HEK293T (cell line): Measurements from ENCODE around the gene TES.

Experiments
- CTCF ChIA-PET: fragments of 350-600 bp; formaldehyde crosslinking; extraction: SDS; loops from one replicate; lab custom pipeline; 2021; ENCODE audit warnings: antibody characterized with exemption, inconsistent platforms; lab: Yijun Ruan, JAX
- POLR2A ChIA-PET: fragments of 350-600 bp; formaldehyde crosslinking; extraction: SDS; loops from one replicate; lab custom pipeline; 2020; ENCODE audit warnings: antibody characterized with exemption, inconsistent platforms; lab: Yijun Ruan, JAX
- DNase-seq: peaks from one replicate; pipeline ENCODE4 v3.0.0; 2012; ENCODE audit warnings: mixed read lengths; ENCODE audit errors: extremely low spot score
- ARNT ChIP-seq: fragments of 450-650 bp; IDR thresholded peaks from 2 replicates; pipeline ENCODE4 v1.6.1; 2017; ENCODE audit warnings: mild to moderate bottlenecking
- BHLHE40 ChIP-seq: fragments of 450-650 bp; IDR thresholded peaks from 2 replicates; pipeline ENCODE4 v1.6.1; 2016; ENCODE audit warnings: mild to moderate bottlenecking, moderate library complexity, borderline replicate concordance
- CTBP1 ChIP-seq: fragments of 450-650 bp; IDR thresholded peaks from 2 replicates; pipeline ENCODE4 v1.6.1; 2016; ENCODE audit warnings: borderline replicate concordance
- ELF4 ChIP-seq: fragments of 450-650 bp; IDR thresholded peaks from 2 replicates; pipeline ENCODE4 v1.6.1; 2017; ENCODE audit warnings: antibody characterized with exemption
- FOXA1 ChIP-seq: fragments of 450-650 bp; IDR thresholded peaks from 2 replicates; pipeline ENCODE4 v1.6.1; 2016; ENCODE audit warnings: mild to moderate bottlenecking
- FOXK2 ChIP-seq: fragments of 450-650 bp; IDR thresholded peaks from 2 replicates; pipeline ENCODE4 v1.6.1; 2016; ENCODE audit warnings: mild to moderate bottlenecking
- FOXM1 ChIP-seq: fragments of 450-650 bp; IDR thresholded peaks from 2 replicates; pipeline ENCODE4 v1.6.1; 2017; ENCODE audit warnings: mild to moderate bottlenecking, borderline replicate concordance
- HDGF ChIP-seq: fragments of 450-650 bp; IDR thresholded peaks from 2 replicates; pipeline ENCODE4 v1.6.1; 2017; ENCODE audit warnings: antibody characterized with exemption, borderline replicate concordance
- L3MBTL2 ChIP-seq: fragments of 450-650 bp; conservative IDR thresholded peaks from 2 replicates; pipeline ENCODE4 v1.6.1; 2016; ENCODE audit warnings: mild to moderate bottlenecking
- LEF1 ChIP-seq: fragments of 450-650 bp; IDR thresholded peaks from 2 replicates; pipeline ENCODE4 v1.6.1; 2017; ENCODE audit warnings: mild to moderate bottlenecking, borderline replicate concordance
- NFRKB ChIP-seq: fragments of 450-650 bp; IDR thresholded peaks from 2 replicates; pipeline ENCODE4 v1.6.1; 2016; ENCODE audit warnings: mild to moderate bottlenecking, moderate library complexity
- SP1 ChIP-seq: fragments of 450-650 bp; IDR thresholded peaks from 2 replicates; pipeline ENCODE4 v1.6.1; 2017
- SUZ12 ChIP-seq: fragments of 450-650 bp; IDR thresholded peaks from 2 replicates; pipeline ENCODE4 v1.6.1; 2016; ENCODE audit warnings: mild to moderate bottlenecking
- TARDBP ChIP-seq: fragments of 450-650 bp; IDR thresholded peaks from 2 replicates; pipeline ENCODE4 v1.6.1; 2016
- ZNF384 ChIP-seq: fragments of 450-650 bp; IDR thresholded peaks from 2 replicates; pipeline ENCODE4 v1.6.1; 2016
- TF ChIP-seq, protein P1 (sequence below): fragments of 450-650 bp; IDR thresholded peaks from 2 replicates; pipeline ENCODE4 v1.6.1; 2016

TES gene

DNA sequence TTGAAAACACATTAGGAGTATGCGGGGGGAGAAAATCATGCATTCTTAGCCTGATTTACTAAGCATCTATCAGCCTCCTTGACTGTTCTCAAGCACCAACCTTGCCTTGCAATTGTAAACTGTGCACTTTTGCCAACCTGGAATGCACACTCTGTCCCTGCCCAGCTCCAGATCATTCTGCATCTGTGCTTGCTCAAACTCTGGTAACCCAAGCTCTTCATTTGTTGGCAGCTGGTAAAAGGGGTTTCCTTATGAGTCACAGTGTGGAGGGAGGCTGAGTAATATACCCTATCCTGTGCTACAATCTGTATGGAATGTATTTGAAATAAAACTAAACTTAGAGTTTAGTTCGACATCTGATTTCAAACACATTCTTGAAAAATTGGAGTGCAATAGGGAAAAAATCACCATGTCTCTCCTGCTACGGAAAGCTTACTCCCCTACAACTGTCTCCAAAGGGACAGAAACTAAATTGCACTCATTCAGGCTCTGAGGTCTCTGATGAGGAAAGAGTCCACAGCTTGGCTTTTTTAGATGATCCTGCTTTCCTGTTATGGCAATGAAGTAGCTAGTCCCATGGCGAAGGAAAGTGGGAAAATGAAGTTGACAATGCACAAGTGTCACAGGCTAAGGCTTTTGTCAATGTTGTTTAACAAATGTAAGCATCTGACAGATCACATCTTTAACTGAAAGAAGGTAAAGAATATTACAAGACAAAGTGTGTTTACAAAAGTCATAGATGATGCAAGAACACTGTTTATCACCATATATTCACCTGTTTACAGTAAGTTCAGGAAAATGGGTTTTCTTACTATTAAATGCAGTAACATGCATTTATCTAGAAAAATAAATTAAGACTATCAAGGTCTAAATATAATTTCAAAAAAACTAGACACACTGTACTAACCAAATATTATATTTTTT lies 61.9 kb downstream of the TES start:
- DNase-seq: no peak
- ChIA-PET CTCF (interaction anchor here (0.7 kb wide), 1 partner anchor 14 kb away, joined by 5 read pairs; no protein-coding TSS in a partner anchor), POLR2A (no interaction called here)
- no peak for TF ChIP-seq ELF4
- no peak for TF ChIP-seq SP1
- no peak for TF ChIP-seq HDGF
- TF ChIP-seq BHLHE40: no peak
- TF ChIP-seq TARDBP: no peak
- no peak for TF ChIP-seq CTBP1
- TF ChIP-seq FOXA1: no peak
- no peak for TF ChIP-seq L3MBTL2
- TF ChIP-seq, protein P1, sequence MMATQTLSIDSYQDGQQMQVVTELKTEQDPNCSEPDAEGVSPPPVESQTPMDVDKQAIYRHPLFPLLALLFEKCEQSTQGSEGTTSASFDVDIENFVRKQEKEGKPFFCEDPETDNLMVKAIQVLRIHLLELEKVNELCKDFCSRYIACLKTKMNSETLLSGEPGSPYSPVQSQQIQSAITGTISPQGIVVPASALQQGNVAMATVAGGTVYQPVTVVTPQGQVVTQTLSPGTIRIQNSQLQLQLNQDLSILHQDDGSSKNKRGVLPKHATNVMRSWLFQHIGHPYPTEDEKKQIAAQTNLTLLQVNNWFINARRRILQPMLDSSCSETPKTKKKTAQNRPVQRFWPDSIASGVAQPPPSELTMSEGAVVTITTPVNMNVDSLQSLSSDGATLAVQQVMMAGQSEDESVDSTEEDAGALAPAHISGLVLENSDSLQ: no peak
- TF ChIP-seq FOXK2: no peak
- TF ChIP-seq ARNT: no peak
- no peak for TF ChIP-seq ZNF384
- TF ChIP-seq NFRKB: no peak
- no peak for TF ChIP-seq SUZ12

DNA sequence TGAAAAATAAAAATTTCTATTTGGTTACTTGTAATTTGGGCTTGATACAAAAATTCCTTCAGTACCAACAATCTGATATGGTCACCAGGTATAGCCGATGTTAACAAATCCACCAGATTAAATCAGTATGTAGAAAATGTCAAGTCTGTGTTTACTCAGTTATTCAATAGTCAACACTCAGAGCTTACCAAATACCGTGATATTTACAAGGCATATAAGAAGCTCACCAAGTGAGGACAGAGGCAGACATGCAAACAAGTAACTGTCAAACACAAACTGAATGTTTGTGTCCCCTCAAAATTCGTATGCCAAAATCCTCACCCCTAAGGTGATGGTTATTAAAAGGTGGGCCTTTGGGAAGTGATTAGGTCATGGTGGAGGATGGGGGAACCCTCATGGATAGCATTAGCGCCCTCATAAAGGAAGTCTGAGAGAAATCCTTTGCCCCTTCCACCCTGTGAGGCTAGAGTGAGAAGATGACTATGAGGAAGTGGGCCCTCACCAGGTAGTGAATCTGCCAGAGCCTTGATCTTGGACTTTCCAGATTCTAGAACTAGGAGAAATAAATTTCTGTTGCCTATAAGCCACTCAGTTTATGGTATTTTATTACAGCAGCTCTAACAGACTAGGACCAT lies 63.1 kb downstream of the TES start:
- no peak for DNase-seq
- ChIA-PET POLR2A (no interaction called here), CTCF (no interaction called here)
- no peak for TF ChIP-seq HDGF
- TF ChIP-seq SUZ12: no peak
- TF ChIP-seq BHLHE40: no peak
- TF ChIP-seq NFRKB: no peak
- TF ChIP-seq ARNT: no peak
- TF ChIP-seq, protein P1: no peak
- TF ChIP-seq TARDBP: no peak
- no peak for TF ChIP-seq CTBP1
- TF ChIP-seq SP1: no peak
- no peak for TF ChIP-seq FOXM1
- no peak for TF ChIP-seq FOXK2
- TF ChIP-seq ELF4: no peak
- TF ChIP-seq L3MBTL2: no peak
- no peak for TF ChIP-seq LEF1
- no peak for TF ChIP-seq FOXA1

DNA sequence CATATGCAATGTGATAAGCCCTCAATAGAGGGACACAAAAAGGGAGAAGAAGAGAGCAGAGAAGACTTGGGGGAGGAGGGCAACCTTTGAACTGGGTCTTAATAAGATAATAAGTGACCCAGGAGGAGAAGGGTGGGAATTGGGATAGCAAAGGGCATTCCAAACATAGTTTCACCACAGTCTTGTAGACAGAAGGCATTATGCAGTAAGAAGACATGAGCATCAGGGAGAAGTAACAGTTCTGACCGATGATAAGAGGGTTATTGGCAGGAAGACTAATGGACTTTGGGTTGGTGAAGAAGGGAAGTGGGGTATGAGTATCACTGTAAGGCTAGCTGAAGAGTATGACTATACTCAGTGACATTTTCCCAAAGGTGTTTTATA lies 63.6 kb downstream of the TES start:
- DNase-seq: no peak
- ChIA-PET CTCF (no interaction called here), POLR2A (no interaction called here)
- no peak for TF ChIP-seq L3MBTL2
- TF ChIP-seq SUZ12: no peak
- no peak for TF ChIP-seq FOXA1
- no peak for TF ChIP-seq NFRKB
- TF ChIP-seq ZNF384: no peak
- TF ChIP-seq ARNT: no peak
- TF ChIP-seq BHLHE40: no peak
- no peak for TF ChIP-seq FOXK2
- no peak for TF ChIP-seq ELF4
- TF ChIP-seq HDGF: no peak
- no peak for TF ChIP-seq FOXM1
- no peak for TF ChIP-seq SP1
- TF ChIP-seq LEF1: no peak
- TF ChIP-seq CTBP1: no peak
- TF ChIP-seq, protein P1: no peak

DNA sequence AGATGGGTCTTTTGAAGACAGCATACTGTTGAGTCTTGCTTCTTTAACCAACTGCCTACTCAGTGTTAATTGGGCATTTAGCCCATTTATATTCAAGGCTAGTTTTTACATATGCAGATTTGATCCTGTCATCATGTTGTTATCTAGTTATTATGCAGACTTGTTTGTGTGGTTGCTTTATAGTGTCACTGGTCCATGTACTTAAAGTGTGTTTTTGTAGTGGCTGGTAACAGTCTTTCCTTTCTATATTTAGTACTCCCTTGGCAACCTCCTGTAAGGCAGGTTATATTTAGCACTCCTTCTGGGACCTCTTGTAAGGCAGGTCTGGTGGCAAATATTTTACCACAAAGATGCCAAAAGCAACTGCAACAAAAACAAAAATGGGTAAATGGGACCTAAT lies 66.7 kb downstream of the TES start:
- POLR2A ChIA-PET: no interaction called here
- no peak for DNase-seq
- TF ChIP-seq HDGF: no peak
- no peak for TF ChIP-seq FOXA1
- no peak for TF ChIP-seq TARDBP
- TF ChIP-seq, protein P1: no peak
- TF ChIP-seq FOXM1: no peak
- CTCF ChIA-PET: no interaction called here

DNA sequence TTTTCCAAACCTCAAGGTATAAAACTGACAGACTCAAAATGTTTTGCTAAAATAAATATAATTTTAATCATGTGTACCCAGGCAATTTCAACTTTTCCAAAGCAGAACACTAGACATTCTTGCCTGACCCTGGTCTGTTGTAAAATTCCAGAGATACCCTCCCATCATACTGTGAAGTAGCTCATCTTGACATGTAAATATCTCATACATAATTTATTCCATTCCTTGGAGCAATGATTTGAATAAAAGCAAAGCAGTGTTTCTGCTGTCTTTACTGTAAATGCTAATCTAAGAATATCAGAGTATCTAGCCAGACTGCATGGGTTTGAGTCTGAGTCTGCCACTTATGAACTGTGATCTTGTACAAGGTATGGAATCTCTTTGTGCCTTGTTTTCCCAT lies 68.9 kb downstream of the TES start:
- no peak for DNase-seq
- ChIA-PET CTCF (interaction anchor here (0.6 kb wide), 1 partner anchor 20 kb away, joined by 3 read pairs; no protein-coding TSS in a partner anchor), POLR2A (no interaction called here)
- TF ChIP-seq CTBP1: no peak
- TF ChIP-seq, protein P1: no peak
- no peak for TF ChIP-seq L3MBTL2
- no peak for TF ChIP-seq SP1
